Gastroesophageal sphincter (tissue), 3 donors: Measurements from ENCODE around the gene PDZD2.

ENCODE experiments used
- EP300 ChIP-seq: sonication (generic); formaldehyde crosslinking; IDR thresholded peaks from one replicate; pipeline ENCODE4 v1.6.1; 2017; ENCODE audit warnings: antibody characterized with exemption, mild to moderate bottlenecking
- POLR2A ChIP-seq, 2 donors: fragments of 450-650 bp; IDR thresholded peaks; one replicate each; pipeline ENCODE4 v1.6.1; 2017; ENCODE audit warnings: antibody characterized with exemption in 2 of 2, mild to moderate bottlenecking in 2 of 2, moderate library complexity in 1 of 2
- POLR2AphosphoS5 ChIP-seq: sonication (generic); formaldehyde crosslinking; IDR thresholded peaks from one replicate; pipeline ENCODE4 v1.6.1; 2017; ENCODE audit warnings: antibody characterized with exemption
- TF ChIP-seq, protein P1 (sequence below), 4 experiments: fragments of 200-600 bp in 2 of 4; fragments of 450-650 bp in 2 of 4; sonication (generic) in 1 of 4; IDR thresholded peaks; one replicate each; pipeline ENCODE4 v1.5.1; 2017 to 2019; ENCODE audit warnings: antibody characterized with exemption in 4 of 4, mild to moderate bottlenecking in 2 of 4, moderate library complexity in 2 of 4

DNA sequence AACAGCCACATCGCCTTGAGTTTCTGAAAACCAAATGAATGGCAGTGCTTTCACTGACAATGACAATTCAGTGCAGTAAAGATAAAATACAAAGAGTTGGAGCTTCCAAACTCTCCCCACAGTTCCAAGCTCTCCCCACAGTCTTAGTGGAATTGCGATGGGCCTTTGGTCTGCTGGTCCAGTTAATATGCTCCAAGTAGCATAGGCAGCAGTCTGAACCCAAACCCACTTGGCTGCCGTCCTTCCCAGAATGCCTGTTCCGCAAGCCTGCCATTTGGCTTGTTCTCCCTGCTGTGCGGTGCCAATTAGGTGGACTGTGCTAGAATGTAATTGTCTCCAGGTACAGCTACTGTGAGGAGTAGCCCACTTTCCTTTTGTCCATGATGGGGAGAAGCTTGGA, 285.1 kb downstream of the PDZD2 start:
- TF ChIP-seq, protein P1, sequence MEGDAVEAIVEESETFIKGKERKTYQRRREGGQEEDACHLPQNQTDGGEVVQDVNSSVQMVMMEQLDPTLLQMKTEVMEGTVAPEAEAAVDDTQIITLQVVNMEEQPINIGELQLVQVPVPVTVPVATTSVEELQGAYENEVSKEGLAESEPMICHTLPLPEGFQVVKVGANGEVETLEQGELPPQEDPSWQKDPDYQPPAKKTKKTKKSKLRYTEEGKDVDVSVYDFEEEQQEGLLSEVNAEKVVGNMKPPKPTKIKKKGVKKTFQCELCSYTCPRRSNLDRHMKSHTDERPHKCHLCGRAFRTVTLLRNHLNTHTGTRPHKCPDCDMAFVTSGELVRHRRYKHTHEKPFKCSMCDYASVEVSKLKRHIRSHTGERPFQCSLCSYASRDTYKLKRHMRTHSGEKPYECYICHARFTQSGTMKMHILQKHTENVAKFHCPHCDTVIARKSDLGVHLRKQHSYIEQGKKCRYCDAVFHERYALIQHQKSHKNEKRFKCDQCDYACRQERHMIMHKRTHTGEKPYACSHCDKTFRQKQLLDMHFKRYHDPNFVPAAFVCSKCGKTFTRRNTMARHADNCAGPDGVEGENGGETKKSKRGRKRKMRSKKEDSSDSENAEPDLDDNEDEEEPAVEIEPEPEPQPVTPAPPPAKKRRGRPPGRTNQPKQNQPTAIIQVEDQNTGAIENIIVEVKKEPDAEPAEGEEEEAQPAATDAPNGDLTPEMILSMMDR (IDR thresholded peaks at IDR 0.05), result no peak
- TF ChIP-seq POLR2AphosphoS5 (no peak), POLR2A (IDR thresholded peaks at IDR 0.05) (no peak), EP300 (no peak)
